ENCODE data around the gene WDR37. TPM values are rescaled to one million over a fixed set of nuclear protein-coding genes. Genes with fewer than 3 reads are reported as not detected.

The WDR37 gene
- polyA plus RNA-seq, 3 donors, result 7.1 to 33.6 (median 8.6) TPM

DNA sequence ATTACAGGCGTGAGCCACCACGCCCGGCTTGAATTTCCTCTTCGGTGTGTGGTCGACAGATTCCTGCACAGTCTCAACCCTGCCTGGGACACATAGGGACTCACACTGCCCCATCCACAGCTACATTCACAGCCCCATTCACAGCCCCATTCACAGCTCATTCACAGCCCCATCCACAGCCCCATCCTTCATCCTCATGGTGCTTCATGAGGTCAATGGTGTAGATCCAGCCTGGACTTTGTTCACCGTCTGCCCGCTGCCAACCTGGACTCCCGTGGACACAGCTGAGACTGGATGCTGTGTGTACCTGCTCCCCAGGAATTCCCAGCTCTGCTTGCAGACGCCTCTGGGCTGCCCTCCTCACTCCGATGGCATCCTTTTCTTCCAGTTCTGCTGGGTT lies 35.7 kb upstream of the WDR37 start:
- Histone ChIP-seq H3K27me3 (ENCODE audit: control insufficient read depth in 2 of 2, insufficient read depth in 2 of 2, low read length in 2 of 2) (no peaks in the 10 kb centered on the region), H3K9me3 (replicated peaks in 1 of 2; ENCODE audit: control insufficient read depth in 1 of 2, insufficient read depth in 1 of 2, low read length in 2 of 2) (no peaks in the 10 kb centered on the region), H3K4me2 (replicated peaks; ENCODE audit: extremely low read depth, low read length, poor library complexity, severe bottlenecking) (no peak overlapping the region), H3K27ac (ENCODE audit: low read depth in 1 of 2, low read length in 2 of 2) (no peak overlapping the region), H3K4me1 (ENCODE audit: control insufficient read depth in 1 of 2, insufficient read depth in 2 of 2, low read length in 2 of 2) (no peaks in the 10 kb centered on the region), H2AFZ (ENCODE audit: insufficient read depth, low read depth, low read length, poor library complexity, severe bottlenecking) (no peak overlapping the region), H3K4me3 (replicated peaks in 1 of 3; ENCODE audit: low read depth in 2 of 3, low read length in 3 of 3) (no peak overlapping the region), H3K36me3 (replicated peaks in 1 of 2; ENCODE audit: control insufficient read depth in 1 of 2, insufficient read depth in 2 of 2, low read length in 2 of 2) (peaks cover 44 to 47% of the 10 kb centered on the region in 2 donors), H4K20me1 (ENCODE audit: insufficient read depth, low read length) (no peaks in the 10 kb centered on the region), H3K9ac (ENCODE audit: insufficient read depth, low read length, poor library complexity, severe bottlenecking) (no peak overlapping the region), H3K79me2 (ENCODE audit: insufficient read depth, low read length) (no peaks in the 10 kb centered on the region)
- H3K9me3 Mint-ChIP-seq, result peaks cover 0 to 4% (median 2%) of the 10 kb centered on the region in 7 donors
- peaks cover 44 to 56% of the 10 kb centered on the region in 2 donors for H3K36me3 Mint-ChIP-seq
- DNase-seq, result no peak
- no peak overlapping the region for H3K4me3 Mint-ChIP-seq
- intact Hi-C loops (cut with micrococcal nuclease), result no loop called here
- H3K4me1 Mint-ChIP-seq, result no peaks in the 10 kb centered on the region
- no peaks in the 10 kb centered on the region for H3K27me3 Mint-ChIP-seq (ENCODE audit: low read depth in 3 of 3)
- WGBS (ENCODE audit: insufficient coverage), result 94% methylated on average over 9 of the region's 10 CpGs
- H3K27ac Mint-ChIP-seq, result peak overlapping the region in 4 of 7 donors; percentile 6 to 69 (median 36)
- TF ChIP-seq, protein P1, sequence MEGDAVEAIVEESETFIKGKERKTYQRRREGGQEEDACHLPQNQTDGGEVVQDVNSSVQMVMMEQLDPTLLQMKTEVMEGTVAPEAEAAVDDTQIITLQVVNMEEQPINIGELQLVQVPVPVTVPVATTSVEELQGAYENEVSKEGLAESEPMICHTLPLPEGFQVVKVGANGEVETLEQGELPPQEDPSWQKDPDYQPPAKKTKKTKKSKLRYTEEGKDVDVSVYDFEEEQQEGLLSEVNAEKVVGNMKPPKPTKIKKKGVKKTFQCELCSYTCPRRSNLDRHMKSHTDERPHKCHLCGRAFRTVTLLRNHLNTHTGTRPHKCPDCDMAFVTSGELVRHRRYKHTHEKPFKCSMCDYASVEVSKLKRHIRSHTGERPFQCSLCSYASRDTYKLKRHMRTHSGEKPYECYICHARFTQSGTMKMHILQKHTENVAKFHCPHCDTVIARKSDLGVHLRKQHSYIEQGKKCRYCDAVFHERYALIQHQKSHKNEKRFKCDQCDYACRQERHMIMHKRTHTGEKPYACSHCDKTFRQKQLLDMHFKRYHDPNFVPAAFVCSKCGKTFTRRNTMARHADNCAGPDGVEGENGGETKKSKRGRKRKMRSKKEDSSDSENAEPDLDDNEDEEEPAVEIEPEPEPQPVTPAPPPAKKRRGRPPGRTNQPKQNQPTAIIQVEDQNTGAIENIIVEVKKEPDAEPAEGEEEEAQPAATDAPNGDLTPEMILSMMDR (IDR thresholded peaks at IDR 0.05), result no peak

DNA sequence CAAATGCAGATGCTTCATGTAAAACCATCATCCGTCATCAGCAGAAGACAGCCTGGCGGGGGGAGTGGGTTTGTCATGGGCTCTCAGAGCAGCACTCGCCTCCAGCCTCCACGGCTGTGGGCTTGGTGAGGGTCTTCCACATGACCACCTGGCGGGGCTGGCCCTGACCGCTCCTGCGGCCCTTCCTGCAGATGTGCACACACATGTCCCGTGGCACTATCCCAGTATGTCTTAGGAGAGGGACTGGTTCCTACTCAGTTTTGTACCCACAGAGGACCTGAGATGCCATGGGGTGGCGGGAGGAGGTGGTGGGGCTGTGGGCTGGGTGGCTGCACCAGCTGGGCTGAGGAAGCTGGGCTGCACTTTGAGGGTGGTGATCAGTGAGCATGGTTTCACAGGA lies 35.2 kb upstream of the WDR37 start:
- Mint-ChIP-seq H3K36me3 (peaks cover 40 to 51% of the 10 kb centered on the region in 2 donors), H3K4me3 (no peak overlapping the region), H3K9me3 (peaks cover 0 to 4% (median 2%) of the 10 kb centered on the region in 7 donors), H3K27me3 (ENCODE audit: low read depth in 3 of 3) (no peaks in the 10 kb centered on the region), H3K4me1 (no peaks in the 10 kb centered on the region), H3K27ac (no peak overlapping the region)
- H3K9me3 ChIP-seq (replicated peaks in 1 of 2; ENCODE audit: control insufficient read depth in 1 of 2, insufficient read depth in 1 of 2, low read length in 2 of 2), result no peaks in the 10 kb centered on the region
- H4K20me1 ChIP-seq (ENCODE audit: insufficient read depth, low read length), result no peaks in the 10 kb centered on the region
- intact Hi-C loops (cut with micrococcal nuclease), result no loop called here
- H2AFZ ChIP-seq (ENCODE audit: insufficient read depth, low read depth, low read length, poor library complexity, severe bottlenecking), result no peak overlapping the region
- TF ChIP-seq, protein P1 (IDR thresholded peaks at IDR 0.05), result no peak
- no peak overlapping the region for H3K4me2 ChIP-seq (replicated peaks; ENCODE audit: extremely low read depth, low read length, poor library complexity, severe bottlenecking)
- no peak for DNase-seq
- no peaks in the 10 kb centered on the region for H3K27me3 ChIP-seq (ENCODE audit: control insufficient read depth in 2 of 2, insufficient read depth in 2 of 2, low read length in 2 of 2)
- no peak overlapping the region for H3K4me3 ChIP-seq (replicated peaks in 1 of 3; ENCODE audit: low read depth in 2 of 3, low read length in 3 of 3)
- H3K9ac ChIP-seq (ENCODE audit: insufficient read depth, low read length, poor library complexity, severe bottlenecking), result no peak overlapping the region
- no peaks in the 10 kb centered on the region for H3K4me1 ChIP-seq (ENCODE audit: control insufficient read depth in 1 of 2, insufficient read depth in 2 of 2, low read length in 2 of 2)
- 99% methylated on average over 8 of the region's 9 CpGs for WGBS (ENCODE audit: insufficient coverage)
- H3K79me2 ChIP-seq (ENCODE audit: insufficient read depth, low read length), result no peaks in the 10 kb centered on the region
- peaks cover 39 to 42% of the 10 kb centered on the region in 2 donors for H3K36me3 ChIP-seq (replicated peaks in 1 of 2; ENCODE audit: control insufficient read depth in 1 of 2, insufficient read depth in 2 of 2, low read length in 2 of 2)
- no peak overlapping the region for H3K27ac ChIP-seq (ENCODE audit: low read depth in 1 of 2, low read length in 2 of 2)
